Measurements from ENCODE around the gene COLEC11. TPM values are rescaled to one million over a fixed set of nuclear protein-coding genes. Genes with fewer than 3 reads are reported as not detected.

The COLEC11 gene
- total and polyA plus RNA-seq, 2 of the 13 experiments (the other 11 are each of a cell fraction or from before 2014, with no cell fraction given): 1.5 to 3.0 TPM

DNA sequence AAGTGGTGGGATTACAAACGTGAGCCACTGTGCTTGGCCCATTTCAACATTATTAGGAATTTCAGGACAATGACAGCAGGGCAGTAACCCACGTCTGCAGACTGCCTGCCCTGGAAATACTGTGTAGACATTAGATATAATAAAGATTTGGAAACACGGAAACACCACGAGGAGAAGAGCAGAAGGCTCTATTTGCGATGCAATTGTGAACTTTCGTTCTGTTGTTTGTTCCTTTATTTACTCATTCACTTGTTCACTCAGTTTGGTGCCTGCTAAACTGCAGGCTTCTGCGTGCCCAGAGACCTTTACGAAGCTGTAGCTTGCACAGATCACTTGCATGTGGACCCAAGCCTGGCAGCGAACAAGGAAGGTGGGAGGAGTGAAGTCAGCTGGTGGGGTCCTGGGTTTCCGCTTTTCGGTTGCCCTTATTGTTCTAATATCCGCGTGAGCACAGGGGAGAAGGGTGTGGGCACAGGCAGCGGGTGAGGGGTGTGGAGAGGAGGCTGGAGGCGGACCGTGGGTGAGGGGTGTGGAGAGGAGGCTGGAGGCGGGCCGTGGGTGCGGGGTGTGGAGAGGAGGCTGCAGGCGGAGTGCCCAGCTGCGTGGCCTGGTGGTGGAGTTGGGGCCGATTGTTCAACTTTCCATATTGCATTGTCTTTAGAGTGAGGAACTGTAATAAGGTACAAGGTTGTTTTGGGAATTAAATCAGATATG is 3.4 kb downstream of the COLEC11 start (continued):
- TF ChIP-seq, protein P1, sequence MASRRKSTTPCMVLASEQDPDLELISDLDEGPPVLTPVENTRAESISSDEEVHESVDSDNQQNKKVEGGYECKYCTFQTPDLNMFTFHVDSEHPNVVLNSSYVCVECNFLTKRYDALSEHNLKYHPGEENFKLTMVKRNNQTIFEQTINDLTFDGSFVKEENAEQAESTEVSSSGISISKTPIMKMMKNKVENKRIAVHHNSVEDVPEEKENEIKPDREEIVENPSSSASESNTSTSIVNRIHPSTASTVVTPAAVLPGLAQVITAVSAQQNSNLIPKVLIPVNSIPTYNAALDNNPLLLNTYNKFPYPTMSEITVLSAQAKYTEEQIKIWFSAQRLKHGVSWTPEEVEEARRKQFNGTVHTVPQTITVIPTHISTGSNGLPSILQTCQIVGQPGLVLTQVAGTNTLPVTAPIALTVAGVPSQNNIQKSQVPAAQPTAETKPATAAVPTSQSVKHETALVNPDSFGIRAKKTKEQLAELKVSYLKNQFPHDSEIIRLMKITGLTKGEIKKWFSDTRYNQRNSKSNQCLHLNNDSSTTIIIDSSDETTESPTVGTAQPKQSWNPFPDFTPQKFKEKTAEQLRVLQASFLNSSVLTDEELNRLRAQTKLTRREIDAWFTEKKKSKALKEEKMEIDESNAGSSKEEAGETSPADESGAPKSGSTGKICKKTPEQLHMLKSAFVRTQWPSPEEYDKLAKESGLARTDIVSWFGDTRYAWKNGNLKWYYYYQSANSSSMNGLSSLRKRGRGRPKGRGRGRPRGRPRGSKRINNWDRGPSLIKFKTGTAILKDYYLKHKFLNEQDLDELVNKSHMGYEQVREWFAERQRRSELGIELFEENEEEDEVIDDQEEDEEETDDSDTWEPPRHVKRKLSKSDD (CRISPR knock-in tag; IDR thresholded peaks at IDR 0.05; ENCODE audit: low read depth): no peak
- no peak for TF ChIP-seq TEF (CRISPR knock-in tag; IDR thresholded peaks at IDR 0.05)
- TF ChIP-seq PRDM10 (CRISPR knock-in tag; IDR thresholded peaks at IDR 0.05; ENCODE audit: low read depth): no peak
- no peak for TF ChIP-seq TEAD2 (CRISPR knock-in tag; IDR thresholded peaks at IDR 0.05)
- TF ChIP-seq NCOA5 (CRISPR knock-in tag; IDR thresholded peaks at IDR 0.05): no peak
- TF ChIP-seq POLR2A (IDR thresholded peaks at IDR 0.05; ENCODE audit: insufficient read depth in 1 of 2, low read depth in 2 of 2, low read length in 2 of 2): no peak
- TF ChIP-seq, protein P2, sequence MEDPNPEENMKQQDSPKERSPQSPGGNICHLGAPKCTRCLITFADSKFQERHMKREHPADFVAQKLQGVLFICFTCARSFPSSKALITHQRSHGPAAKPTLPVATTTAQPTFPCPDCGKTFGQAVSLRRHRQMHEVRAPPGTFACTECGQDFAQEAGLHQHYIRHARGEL (CRISPR knock-in tag; IDR thresholded peaks at IDR 0.05): no peak
- no peak for TF ChIP-seq ZNF180 (CRISPR knock-in tag; IDR thresholded peaks at IDR 0.05; ENCODE audit: borderline replicate concordance, low read depth)
- no peak for TF ChIP-seq TIGD3 (CRISPR knock-in tag; IDR thresholded peaks at IDR 0.05; ENCODE audit: borderline replicate concordance)
- TF ChIP-seq ZNF629 (CRISPR knock-in tag; conservative IDR thresholded peaks at IDR 0.05): no peak
- no peak for TF ChIP-seq BCL6 (CRISPR knock-in tag; IDR thresholded peaks at IDR 0.05)
- TF ChIP-seq, protein P3, sequence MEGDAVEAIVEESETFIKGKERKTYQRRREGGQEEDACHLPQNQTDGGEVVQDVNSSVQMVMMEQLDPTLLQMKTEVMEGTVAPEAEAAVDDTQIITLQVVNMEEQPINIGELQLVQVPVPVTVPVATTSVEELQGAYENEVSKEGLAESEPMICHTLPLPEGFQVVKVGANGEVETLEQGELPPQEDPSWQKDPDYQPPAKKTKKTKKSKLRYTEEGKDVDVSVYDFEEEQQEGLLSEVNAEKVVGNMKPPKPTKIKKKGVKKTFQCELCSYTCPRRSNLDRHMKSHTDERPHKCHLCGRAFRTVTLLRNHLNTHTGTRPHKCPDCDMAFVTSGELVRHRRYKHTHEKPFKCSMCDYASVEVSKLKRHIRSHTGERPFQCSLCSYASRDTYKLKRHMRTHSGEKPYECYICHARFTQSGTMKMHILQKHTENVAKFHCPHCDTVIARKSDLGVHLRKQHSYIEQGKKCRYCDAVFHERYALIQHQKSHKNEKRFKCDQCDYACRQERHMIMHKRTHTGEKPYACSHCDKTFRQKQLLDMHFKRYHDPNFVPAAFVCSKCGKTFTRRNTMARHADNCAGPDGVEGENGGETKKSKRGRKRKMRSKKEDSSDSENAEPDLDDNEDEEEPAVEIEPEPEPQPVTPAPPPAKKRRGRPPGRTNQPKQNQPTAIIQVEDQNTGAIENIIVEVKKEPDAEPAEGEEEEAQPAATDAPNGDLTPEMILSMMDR (CRISPR knock-in tag; IDR thresholded peaks at IDR 0.05): no peak
- no peak for TF ChIP-seq ZNF432 (CRISPR knock-in tag; IDR thresholded peaks at IDR 0.05; ENCODE audit: borderline replicate concordance)
- TF ChIP-seq, protein P4, sequence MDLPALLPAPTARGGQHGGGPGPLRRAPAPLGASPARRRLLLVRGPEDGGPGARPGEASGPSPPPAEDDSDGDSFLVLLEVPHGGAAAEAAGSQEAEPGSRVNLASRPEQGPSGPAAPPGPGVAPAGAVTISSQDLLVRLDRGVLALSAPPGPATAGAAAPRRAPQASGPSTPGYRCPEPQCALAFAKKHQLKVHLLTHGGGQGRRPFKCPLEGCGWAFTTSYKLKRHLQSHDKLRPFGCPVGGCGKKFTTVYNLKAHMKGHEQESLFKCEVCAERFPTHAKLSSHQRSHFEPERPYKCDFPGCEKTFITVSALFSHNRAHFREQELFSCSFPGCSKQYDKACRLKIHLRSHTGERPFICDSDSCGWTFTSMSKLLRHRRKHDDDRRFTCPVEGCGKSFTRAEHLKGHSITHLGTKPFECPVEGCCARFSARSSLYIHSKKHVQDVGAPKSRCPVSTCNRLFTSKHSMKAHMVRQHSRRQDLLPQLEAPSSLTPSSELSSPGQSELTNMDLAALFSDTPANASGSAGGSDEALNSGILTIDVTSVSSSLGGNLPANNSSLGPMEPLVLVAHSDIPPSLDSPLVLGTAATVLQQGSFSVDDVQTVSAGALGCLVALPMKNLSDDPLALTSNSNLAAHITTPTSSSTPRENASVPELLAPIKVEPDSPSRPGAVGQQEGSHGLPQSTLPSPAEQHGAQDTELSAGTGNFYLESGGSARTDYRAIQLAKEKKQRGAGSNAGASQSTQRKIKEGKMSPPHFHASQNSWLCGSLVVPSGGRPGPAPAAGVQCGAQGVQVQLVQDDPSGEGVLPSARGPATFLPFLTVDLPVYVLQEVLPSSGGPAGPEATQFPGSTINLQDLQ (CRISPR knock-in tag; IDR thresholded peaks at IDR 0.05): no peak
- TF ChIP-seq HDAC2 (CRISPR knock-in tag; IDR thresholded peaks at IDR 0.05): no peak
- TF ChIP-seq ZNF3 (CRISPR knock-in tag; IDR thresholded peaks at IDR 0.05): no peak
